ENCODE measurements around the gene PLSCR2. TPM values are rescaled to one million over a fixed set of nuclear protein-coding genes. Genes with fewer than 3 reads are reported as not detected.
"Not testable (repeated sequence)": the region's sequence is repeated elsewhere in the genome, so short reads cannot be mapped to it uniquely, and the experiment has no call there.

Gene PLSCR2
- total RNA-seq, 1 experiment from 2014 or later: not detected

- no peak for TF ChIP-seq REST (IDR thresholded peaks at IDR 0.05; ENCODE audit: low read depth)
- TF ChIP-seq MAX (IDR thresholded peaks at IDR 0.05): no peak
- TF ChIP-seq YY1 (IDR thresholded peaks at IDR 0.05; ENCODE audit: extremely low read depth, insufficient replicate concordance, low read depth, low read length): no peak
- TF ChIP-seq ZNF274 (IDR thresholded peaks at IDR 0.05; ENCODE audit: low read depth, low read length): no peak
- TF ChIP-seq EZH2 (IDR thresholded peaks at IDR 0.05): no peak
- no peak for TF ChIP-seq POLR2AphosphoS5 (IDR thresholded peaks at IDR 0.05; ENCODE audit: low read depth, low read length)
- no peak for TF ChIP-seq POLR2A (IDR thresholded peaks at IDR 0.05; ENCODE audit: borderline replicate concordance, extremely low read depth, insufficient read depth, insufficient read length)
These were observed 30.3 kb upstream of the PLSCR2 start (continued) for GRCh38 chr3:146499701-146500100.

GRCh38 chr3:146498002-146498736 lies 28.8 kb upstream of the PLSCR2 start:
- no TSS peak for BruUV-seq (replicated peaks)
- TF ChIP-seq SP1 (IDR thresholded peaks at IDR 0.05; ENCODE audit: low read depth): no peak
- TF ChIP-seq EGR1 (IDR thresholded peaks at IDR 0.05; ENCODE audit: low read depth): no peak
- no peak for TF ChIP-seq JUND (IDR thresholded peaks at IDR 0.05)
- no peak for TF ChIP-seq ZFX (IDR thresholded peaks at IDR 0.05)

GRCh38 chr3:146497145-146497843 lies 27.9 kb upstream of the PLSCR2 start:
- H3K27ac ChIP-seq (ENCODE audit: low read depth, low read length); CTCF ChIA-PET; H3K4me3 ChIP-seq (replicated peaks in 1 of 2; ENCODE audit: low read depth in 1 of 2, low read length in 2 of 2); H3K79me2 ChIP-seq (ENCODE audit: insufficient read depth, low read length); intact Hi-C loops (cut with micrococcal nuclease); H3K9me2 ChIP-seq (ENCODE audit: insufficient read depth); ATAC-seq; H2AFZ ChIP-seq (ENCODE audit: low read depth, low read length, poor library complexity, severe bottlenecking); H3K4me1 ChIP-seq (ENCODE audit: control insufficient read depth in 1 of 2, insufficient read depth in 2 of 2, low read length in 2 of 2); POLR2A ChIA-PET; H3K27me3 ChIP-seq (ENCODE audit: insufficient read depth, low read length); H3K9me3 ChIP-seq (ENCODE audit: control insufficient read depth in 1 of 2, insufficient read depth in 1 of 2, low read depth in 1 of 2, low read length in 2 of 2); H4K20me1 ChIP-seq (ENCODE audit: insufficient read depth); DNase-seq (ENCODE audit: low read depth, low spot score); H3K4me2 ChIP-seq (ENCODE audit: low read length); H3K9ac ChIP-seq (ENCODE audit: low read length); H3K36me3 ChIP-seq (ENCODE audit: control insufficient read depth in 1 of 2, insufficient read depth in 2 of 2, low read length in 2 of 2); BruUV-seq (replicated peaks): not testable (repeated sequence)
- RAD21 ChIA-PET (ENCODE audit: low non-redundant PET in 1 of 2, low total read pairs in 2 of 2, uncharacterized antibody in 2 of 2, unreplicated experiment in 2 of 2): interaction anchor here in 1 of 2 experiments (0.5 kb wide), 1 partner anchor 166 kb away, joined by 3 read pairs; no protein-coding TSS in a partner anchor

More at GRCh38 chr3:146498002-146498736, 28.8 kb upstream of the PLSCR2 start:
- Histone ChIP-seq H3K9ac (ENCODE audit: low read length) (no peak overlapping the region), H4K20me1 (ENCODE audit: insufficient read depth) (no peaks in the 10 kb centered on the region), H3K9me2 (ENCODE audit: insufficient read depth) (peaks cover 3% of the 10 kb centered on the region; the same call in 1 of the 2 replicates), H2AFZ (ENCODE audit: low read depth, low read length, poor library complexity, severe bottlenecking) (no peak overlapping the region), H3K4me1 (ENCODE audit: control insufficient read depth in 1 of 2, insufficient read depth in 2 of 2, low read length in 2 of 2) (peaks cover 6 to 8% of the 10 kb centered on the region in 2 experiments), H3K79me2 (ENCODE audit: insufficient read depth, low read length) (no peaks in the 10 kb centered on the region), H3K4me2 (ENCODE audit: low read length) (no peak overlapping the region), H3K36me3 (ENCODE audit: control insufficient read depth in 1 of 2, insufficient read depth in 2 of 2, low read length in 2 of 2) (no peaks in the 10 kb centered on the region), H3K27me3 (ENCODE audit: insufficient read depth, low read length) (no peaks in the 10 kb centered on the region), H3K9me3 (ENCODE audit: control insufficient read depth in 1 of 2, insufficient read depth in 1 of 2, low read depth in 1 of 2, low read length in 2 of 2) (no peaks in the 10 kb centered on the region), H3K4me3 (replicated peaks in 1 of 2; ENCODE audit: low read depth in 1 of 2, low read length in 2 of 2) (no peak overlapping the region), H3K27ac (ENCODE audit: low read depth, low read length) (no peak overlapping the region)
- intact Hi-C loops (cut with micrococcal nuclease): no loop called here
- DNase-seq (ENCODE audit: low read depth, low spot score) (no peak), ATAC-seq (no peak)
- CTCF ChIA-PET: no interaction called here
- POLR2A ChIA-PET: no interaction called here
- RAD21 ChIA-PET (ENCODE audit: low non-redundant PET in 1 of 2, low total read pairs in 2 of 2, uncharacterized antibody in 2 of 2, unreplicated experiment in 2 of 2): interaction anchor here in 1 of 2 experiments (0.5 kb wide), 1 partner anchor 167 kb away, joined by 3 read pairs; no protein-coding TSS in a partner anchor
